Measurements from ENCODE around the gene CCR7. TPM values are rescaled to one million over a fixed set of nuclear protein-coding genes. Genes with fewer than 3 reads are reported as not detected.

Gene CCR7
- total and polyA plus RNA-seq, 2 of the 13 experiments (the other 11 are each of a cell fraction or from before 2014, with no cell fraction given) = 0.04 to 0.53 TPM

GRCh38 chr17:40551091-40551878 lies 14.0 kb downstream of the CCR7 start (continued):
- TF ChIP-seq, protein P1, sequence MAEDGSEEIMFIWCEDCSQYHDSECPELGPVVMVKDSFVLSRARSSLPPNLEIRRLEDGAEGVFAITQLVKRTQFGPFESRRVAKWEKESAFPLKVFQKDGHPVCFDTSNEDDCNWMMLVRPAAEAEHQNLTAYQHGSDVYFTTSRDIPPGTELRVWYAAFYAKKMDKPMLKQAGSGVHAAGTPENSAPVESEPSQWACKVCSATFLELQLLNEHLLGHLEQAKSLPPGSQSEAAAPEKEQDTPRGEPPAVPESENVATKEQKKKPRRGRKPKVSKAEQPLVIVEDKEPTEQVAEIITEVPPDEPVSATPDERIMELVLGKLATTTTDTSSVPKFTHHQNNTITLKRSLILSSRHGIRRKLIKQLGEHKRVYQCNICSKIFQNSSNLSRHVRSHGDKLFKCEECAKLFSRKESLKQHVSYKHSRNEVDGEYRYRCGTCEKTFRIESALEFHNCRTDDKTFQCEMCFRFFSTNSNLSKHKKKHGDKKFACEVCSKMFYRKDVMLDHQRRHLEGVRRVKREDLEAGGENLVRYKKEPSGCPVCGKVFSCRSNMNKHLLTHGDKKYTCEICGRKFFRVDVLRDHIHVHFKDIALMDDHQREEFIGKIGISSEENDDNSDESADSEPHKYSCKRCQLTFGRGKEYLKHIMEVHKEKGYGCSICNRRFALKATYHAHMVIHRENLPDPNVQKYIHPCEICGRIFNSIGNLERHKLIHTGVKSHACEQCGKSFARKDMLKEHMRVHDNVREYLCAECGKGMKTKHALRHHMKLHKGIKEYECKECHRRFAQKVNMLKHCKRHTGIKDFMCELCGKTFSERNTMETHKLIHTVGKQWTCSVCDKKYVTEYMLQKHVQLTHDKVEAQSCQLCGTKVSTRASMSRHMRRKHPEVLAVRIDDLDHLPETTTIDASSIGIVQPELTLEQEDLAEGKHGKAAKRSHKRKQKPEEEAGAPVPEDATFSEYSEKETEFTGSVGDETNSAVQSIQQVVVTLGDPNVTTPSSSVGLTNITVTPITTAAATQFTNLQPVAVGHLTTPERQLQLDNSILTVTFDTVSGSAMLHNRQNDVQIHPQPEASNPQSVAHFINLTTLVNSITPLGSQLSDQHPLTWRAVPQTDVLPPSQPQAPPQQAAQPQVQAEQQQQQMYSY (CRISPR knock-in tag; IDR thresholded peaks at IDR 0.05) = no peak
- 0 out of 2 replicates have a peak, but pooled peaks have one; percentile 24 for TF ChIP-seq NFATC3 (CRISPR knock-in tag; IDR thresholded peaks at IDR 0.05)
- peak; percentile 93 for TF ChIP-seq PITX1 (CRISPR knock-in tag; IDR thresholded peaks at IDR 0.05)
- TF ChIP-seq ZNF484 (CRISPR knock-in tag; IDR thresholded peaks at IDR 0.05; ENCODE audit: borderline replicate concordance, low read depth) = no peak
- TF ChIP-seq ZNF160 (CRISPR knock-in tag; IDR thresholded peaks at IDR 0.05) = no peak
- no peak for TF ChIP-seq SP1 (IDR thresholded peaks at IDR 0.05)
- TF ChIP-seq SP1 (CRISPR knock-in tag; IDR thresholded peaks at IDR 0.05) = 0 out of 2 replicates have a peak, but pooled peaks have one; percentile 38
- no peak for TF ChIP-seq SRSF1 (optimal IDR thresholded peaks at IDR 0.05; ENCODE audit: low read depth, low read length)
- TF ChIP-seq MBNL3 (CRISPR knock-in tag; conservative IDR thresholded peaks at IDR 0.05) = no peak
- TF ChIP-seq MBD4 (IDR thresholded peaks at IDR 0.05; ENCODE audit: borderline replicate concordance, low read length) = peak; percentile 53; the same call in 1 of the 2 replicates
- TF ChIP-seq CSRNP2 (CRISPR knock-in tag; conservative IDR thresholded peaks at IDR 0.05; ENCODE audit: low read depth) = no peak
- peak; percentile 47; the same call in 1 of the 2 replicates for TF ChIP-seq ARID3A (IDR thresholded peaks at IDR 0.05; ENCODE audit: low read depth, low read length)
- TF ChIP-seq HOXD1 (CRISPR knock-in tag; IDR thresholded peaks at IDR 0.05) = peak; percentile 97
- TF ChIP-seq THYN1 (CRISPR knock-in tag; IDR thresholded peaks at IDR 0.05; ENCODE audit: borderline replicate concordance, low read depth) = no peak; the same call in 1 of the 2 replicates
- 0 out of 2 replicates have a peak, but pooled peaks have one; percentile 70 for TF ChIP-seq ZBTB42 (CRISPR knock-in tag; IDR thresholded peaks at IDR 0.05)
- TF ChIP-seq, protein P2, sequence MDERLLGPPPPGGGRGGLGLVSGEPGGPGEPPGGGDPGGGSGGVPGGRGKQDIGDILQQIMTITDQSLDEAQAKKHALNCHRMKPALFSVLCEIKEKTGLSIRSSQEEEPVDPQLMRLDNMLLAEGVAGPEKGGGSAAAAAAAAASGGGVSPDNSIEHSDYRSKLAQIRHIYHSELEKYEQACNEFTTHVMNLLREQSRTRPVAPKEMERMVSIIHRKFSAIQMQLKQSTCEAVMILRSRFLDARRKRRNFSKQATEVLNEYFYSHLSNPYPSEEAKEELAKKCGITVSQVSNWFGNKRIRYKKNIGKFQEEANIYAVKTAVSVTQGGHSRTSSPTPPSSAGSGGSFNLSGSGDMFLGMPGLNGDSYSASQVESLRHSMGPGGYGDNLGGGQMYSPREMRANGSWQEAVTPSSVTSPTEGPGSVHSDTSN (CRISPR knock-in tag; IDR thresholded peaks at IDR 0.05) = no peak; the same call in none of the 2 replicates
- no peak for TF ChIP-seq ZFYVE20 (CRISPR knock-in tag; IDR thresholded peaks at IDR 0.05; ENCODE audit: borderline replicate concordance, low read depth)
- TF ChIP-seq, protein P3, sequence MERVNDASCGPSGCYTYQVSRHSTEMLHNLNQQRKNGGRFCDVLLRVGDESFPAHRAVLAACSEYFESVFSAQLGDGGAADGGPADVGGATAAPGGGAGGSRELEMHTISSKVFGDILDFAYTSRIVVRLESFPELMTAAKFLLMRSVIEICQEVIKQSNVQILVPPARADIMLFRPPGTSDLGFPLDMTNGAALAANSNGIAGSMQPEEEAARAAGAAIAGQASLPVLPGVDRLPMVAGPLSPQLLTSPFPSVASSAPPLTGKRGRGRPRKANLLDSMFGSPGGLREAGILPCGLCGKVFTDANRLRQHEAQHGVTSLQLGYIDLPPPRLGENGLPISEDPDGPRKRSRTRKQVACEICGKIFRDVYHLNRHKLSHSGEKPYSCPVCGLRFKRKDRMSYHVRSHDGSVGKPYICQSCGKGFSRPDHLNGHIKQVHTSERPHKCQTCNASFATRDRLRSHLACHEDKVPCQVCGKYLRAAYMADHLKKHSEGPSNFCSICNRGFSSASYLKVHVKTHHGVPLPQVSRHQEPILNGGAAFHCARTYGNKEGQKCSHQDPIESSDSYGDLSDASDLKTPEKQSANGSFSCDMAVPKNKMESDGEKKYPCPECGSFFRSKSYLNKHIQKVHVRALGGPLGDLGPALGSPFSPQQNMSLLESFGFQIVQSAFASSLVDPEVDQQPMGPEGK (CRISPR knock-in tag; IDR thresholded peaks at IDR 0.05) = peak; percentile 95
- TF ChIP-seq KAT2B (IDR thresholded peaks at IDR 0.05; ENCODE audit: borderline replicate concordance, low read depth, low read length) = no peak
